Measurements from ENCODE around the gene CDK16.

Gene CDK16

DNA sequence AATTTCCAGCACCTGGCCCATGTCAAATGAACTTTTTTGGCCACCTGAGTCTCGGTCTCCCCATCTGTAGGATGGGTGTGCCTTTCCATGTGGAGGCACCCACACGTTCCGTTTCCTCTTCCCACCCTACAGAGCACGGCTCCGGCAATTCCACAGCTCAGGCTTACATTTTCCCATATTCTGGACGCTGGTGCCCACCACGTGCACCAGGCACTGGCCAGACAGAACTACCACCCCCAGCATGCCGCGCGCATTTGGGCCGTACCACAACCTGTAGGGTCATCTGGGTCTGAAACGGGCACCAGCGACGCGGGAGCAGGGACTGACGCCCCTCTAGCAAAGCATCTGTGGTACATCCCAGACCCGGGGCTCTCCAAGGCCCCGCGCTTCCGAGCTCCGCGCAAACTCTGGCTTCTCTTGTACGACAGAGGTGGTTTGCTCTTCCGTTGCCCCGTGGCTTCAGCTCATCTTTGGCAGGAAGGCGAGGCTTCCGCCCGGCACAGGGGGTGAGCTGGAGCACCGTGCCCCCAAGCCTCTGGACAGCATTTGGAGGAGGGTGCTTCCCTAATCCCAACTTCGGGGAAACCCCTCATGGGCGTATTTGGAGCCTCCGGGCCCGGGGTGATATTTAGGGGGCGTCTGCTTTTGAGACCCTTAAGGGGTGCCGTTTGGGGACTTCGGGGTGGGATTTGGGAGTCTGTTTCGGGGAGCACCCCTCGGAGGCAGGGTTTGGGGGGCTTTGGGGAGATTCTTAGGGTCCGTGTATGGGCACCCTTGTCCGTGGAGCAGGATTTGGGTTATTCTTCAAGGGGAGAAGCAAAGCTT, 27.8 kb upstream of the CDK16 start:
- DNase-seq (ENCODE audit: low read depth) = peak; percentile 80
- TF ChIP-seq, protein P1, sequence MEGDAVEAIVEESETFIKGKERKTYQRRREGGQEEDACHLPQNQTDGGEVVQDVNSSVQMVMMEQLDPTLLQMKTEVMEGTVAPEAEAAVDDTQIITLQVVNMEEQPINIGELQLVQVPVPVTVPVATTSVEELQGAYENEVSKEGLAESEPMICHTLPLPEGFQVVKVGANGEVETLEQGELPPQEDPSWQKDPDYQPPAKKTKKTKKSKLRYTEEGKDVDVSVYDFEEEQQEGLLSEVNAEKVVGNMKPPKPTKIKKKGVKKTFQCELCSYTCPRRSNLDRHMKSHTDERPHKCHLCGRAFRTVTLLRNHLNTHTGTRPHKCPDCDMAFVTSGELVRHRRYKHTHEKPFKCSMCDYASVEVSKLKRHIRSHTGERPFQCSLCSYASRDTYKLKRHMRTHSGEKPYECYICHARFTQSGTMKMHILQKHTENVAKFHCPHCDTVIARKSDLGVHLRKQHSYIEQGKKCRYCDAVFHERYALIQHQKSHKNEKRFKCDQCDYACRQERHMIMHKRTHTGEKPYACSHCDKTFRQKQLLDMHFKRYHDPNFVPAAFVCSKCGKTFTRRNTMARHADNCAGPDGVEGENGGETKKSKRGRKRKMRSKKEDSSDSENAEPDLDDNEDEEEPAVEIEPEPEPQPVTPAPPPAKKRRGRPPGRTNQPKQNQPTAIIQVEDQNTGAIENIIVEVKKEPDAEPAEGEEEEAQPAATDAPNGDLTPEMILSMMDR (IDR thresholded peaks at IDR 0.05; ENCODE audit: low read depth, low read length, missing control alignments) = no peak
- in situ Hi-C loops (cut with HindIII; ENCODE audit: low sequenced_read_pairs) = no loop called here
- peak overlapping the region; percentile 59 for H3K4me3 ChIP-seq (ENCODE audit: low read depth, low read length)

DNA sequence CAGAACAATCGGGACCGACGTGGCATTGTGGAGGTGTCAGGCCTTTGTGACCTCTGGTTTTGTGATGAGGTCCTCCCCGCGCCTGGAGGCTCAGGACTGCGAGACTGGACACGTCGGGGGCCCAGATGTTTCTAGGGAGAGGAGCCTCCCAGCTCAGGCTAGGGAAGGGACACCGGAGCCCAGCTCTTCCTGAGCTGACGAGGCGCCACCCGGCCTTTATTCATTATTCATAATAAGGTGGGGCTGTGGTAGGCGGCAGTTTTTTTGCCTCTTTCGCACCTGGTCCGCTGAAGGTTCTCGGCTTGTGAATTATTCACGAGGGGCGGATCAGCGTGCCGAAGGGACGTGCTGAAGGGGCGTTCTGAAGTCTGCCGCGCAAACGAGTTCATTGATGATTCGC, 27.1 kb upstream of the CDK16 start:
- in situ Hi-C loops (cut with HindIII; ENCODE audit: low sequenced_read_pairs) = no loop called here
- DNase-seq (ENCODE audit: low read depth) = no peak
- TF ChIP-seq, protein P1 (IDR thresholded peaks at IDR 0.05; ENCODE audit: low read depth, low read length, missing control alignments) = no peak
- H3K4me3 ChIP-seq (ENCODE audit: low read depth, low read length) = peak overlapping the region; percentile 59

DNA sequence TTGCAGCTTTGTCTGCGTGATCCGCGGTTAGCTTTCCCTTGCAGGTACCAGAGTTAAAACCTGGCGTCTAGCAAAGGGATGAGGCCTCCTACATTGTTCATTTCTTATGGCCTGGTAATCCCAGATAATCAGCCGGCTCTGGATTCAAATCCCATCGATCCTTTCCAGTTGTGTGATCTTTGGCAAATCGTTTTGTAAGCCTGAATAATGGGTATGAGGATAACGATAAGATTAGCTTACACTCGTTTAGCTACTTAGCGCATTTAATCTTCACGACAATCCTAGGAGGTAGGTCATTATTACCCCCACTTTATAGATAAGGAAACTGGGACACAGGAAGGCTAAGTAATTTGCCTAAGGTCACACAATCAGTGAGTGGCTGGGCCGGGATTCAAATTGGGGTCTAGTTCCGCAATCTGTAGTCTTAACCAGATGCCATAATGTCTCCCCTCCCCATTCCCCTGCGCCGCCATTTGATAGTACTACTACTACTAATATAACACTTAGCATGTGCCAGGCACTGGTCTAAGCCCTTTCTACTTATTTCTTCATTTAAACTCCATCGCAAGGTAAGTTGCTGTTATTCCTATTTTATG, 26.6 kb upstream of the CDK16 start:
- no peak for DNase-seq (ENCODE audit: low read depth)
- peak overlapping the region; percentile 59 for H3K4me3 ChIP-seq (ENCODE audit: low read depth, low read length)
- TF ChIP-seq, protein P1 (IDR thresholded peaks at IDR 0.05; ENCODE audit: low read depth, low read length, missing control alignments) = no peak
- in situ Hi-C loops (cut with HindIII; ENCODE audit: low sequenced_read_pairs) = no loop called here

DNA sequence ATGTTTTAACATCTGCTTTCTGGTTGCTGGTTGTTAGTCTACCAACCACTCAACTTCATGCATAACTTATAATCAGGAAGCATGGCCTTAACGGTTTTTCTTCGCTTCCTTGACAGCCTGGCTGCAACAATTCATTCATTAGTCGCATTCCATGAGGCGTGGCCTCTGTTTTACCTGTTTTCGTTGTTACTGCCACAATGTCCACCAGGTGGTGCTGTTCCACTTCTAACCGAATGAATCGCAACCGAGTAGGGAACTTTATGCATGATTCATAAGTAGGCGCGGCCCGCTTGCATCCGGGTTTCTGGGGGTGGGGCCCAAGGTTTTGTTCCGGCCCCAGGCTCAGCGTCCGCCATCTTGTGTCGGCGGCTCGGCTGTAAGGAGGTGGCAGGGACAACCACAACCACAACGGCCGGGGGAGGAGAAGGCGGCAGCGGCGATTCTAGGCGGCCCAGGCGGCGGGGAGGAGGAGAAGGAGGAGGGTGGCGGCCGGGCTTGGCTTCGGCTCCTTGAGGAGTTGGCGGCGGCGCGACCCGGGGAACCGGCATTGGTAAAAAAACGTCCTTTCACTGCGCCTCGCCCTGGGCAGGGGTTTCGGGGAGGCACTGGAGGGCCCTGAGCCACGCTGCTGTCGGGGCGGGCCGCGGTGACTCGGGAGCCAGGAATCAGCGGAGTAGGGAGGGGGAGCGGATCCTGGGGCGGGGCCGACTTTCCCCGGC, 24.8 kb upstream of the CDK16 start, which contains the start of gene UBA1:
Gene UBA1, plus strand, starts transcription at position 355 of the 719 bp plus-strand sequence. CDS start 4,974 bp downstream, outside the sequence.
- DNase-seq (ENCODE audit: low read depth) = peak; percentile 98
- peak within 1 kb of the TSS; percentile 93 for H3K4me3 ChIP-seq (ENCODE audit: low read depth, low read length)
- TF ChIP-seq, protein P1 (IDR thresholded peaks at IDR 0.05; ENCODE audit: low read depth, low read length, missing control alignments) = peak; percentile 75
- in situ Hi-C loops (cut with HindIII; ENCODE audit: low sequenced_read_pairs) = no loop called here

DNA sequence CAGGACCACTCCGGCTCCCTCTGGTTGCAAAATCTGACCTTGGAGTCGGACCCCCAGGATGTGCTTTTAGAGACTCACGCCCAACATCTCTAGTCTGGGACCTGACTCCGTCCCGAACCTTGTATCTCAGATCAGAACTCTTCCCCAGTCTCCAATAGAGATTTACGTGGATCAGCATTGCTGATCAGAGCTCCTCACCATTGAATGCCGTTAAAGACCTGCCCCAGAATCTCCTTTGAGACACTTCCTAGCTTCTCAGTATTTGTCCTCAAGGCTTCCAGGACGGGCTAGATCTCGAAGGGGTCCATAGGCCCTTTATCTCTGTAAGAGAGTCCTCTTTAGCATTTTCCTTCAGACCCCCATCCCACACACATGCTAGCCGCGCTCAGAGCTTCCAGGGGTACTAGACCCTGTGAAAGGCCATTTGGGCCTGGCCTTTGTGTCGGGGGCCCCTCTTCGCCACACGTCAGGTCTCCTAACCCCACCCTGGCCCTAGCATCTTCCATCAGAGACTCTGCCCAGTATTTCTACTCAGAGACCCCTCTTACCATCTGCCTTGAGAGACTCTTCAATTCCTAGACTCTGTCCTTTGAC, 24.2 kb upstream of the CDK16 start:
- peak overlapping the region; percentile 93 for H3K4me3 ChIP-seq (ENCODE audit: low read depth, low read length)
- DNase-seq (ENCODE audit: low read depth) = no peak
- TF ChIP-seq, protein P1 (IDR thresholded peaks at IDR 0.05; ENCODE audit: low read depth, low read length, missing control alignments) = no peak
- in situ Hi-C loops (cut with HindIII; ENCODE audit: low sequenced_read_pairs) = no loop called here

DNA sequence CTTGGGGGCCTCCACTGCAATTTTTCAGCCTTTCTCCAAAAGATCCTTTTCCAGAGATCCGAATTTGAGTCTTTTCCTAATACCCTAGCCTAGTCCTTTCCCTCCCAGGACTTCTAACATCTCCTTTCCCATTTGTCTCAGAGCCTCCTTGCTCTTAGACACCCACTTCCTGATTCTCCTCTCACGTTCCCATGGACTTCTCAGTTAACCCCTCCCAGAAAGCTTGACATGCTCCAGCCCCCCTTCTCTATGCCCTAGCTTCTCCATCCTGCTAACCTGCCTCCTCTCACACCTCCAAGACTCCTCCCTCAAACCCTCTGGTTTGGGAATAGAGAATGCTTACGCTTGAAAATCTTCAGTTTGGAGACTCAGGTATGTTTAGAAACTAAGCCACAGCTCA, 22.4 kb upstream of the CDK16 start:
- DNase-seq (ENCODE audit: low read depth) = no peak
- TF ChIP-seq, protein P1 (IDR thresholded peaks at IDR 0.05; ENCODE audit: low read depth, low read length, missing control alignments) = no peak
- peak overlapping the region; percentile 5 for H3K4me3 ChIP-seq (ENCODE audit: low read depth, low read length)
- in situ Hi-C loops (cut with HindIII; ENCODE audit: low sequenced_read_pairs) = no loop called here

All from astrocyte of the cerebellum (primary cell).